H1 (cell line): Measurements from ENCODE around the gene PTN. TPM values are rescaled to one million over a fixed set of nuclear protein-coding genes. Genes with fewer than 3 reads are reported as not detected.

ENCODE experiments used
- SP1 ChIP-seq: IDR thresholded peaks from 2 replicates; pipeline ENCODE4 v1.6.1; 2011; ENCODE audit warnings: low read depth, low read length
- polyA plus RNA-seq, 7 experiments: library from polyadenylated mRNA; depleted of rRNA in 3 of 7; stranded (reverse) in 5 of 7; unstranded in 2 of 7; fragments of >200 nt in 5 of 7; fragments of 200-250 nt in 2 of 7; gene quantifications; 1 replicate in 5 of 7; 2 replicates in 1 of 7; 4 replicates in 1 of 7; pipeline versions ENCODE4 v1.2.1 to v1.2.3, GENCODE V29; 2011 to 2013; ENCODE audit warnings: missing spikeins in 2 of 7, mixed read lengths in 2 of 7
- total RNA-seq: library from RNA; stranded (reverse); fragmentation: NEBNext Ultra II Directional; extraction: Animal tissue kit (Norgen Biotek cat#: 25700); gene quantifications from 2 replicates; pipeline ENCODE4 v1.2.1, GENCODE V29; 2021

PTN gene
- total and polyA plus RNA-seq, 2 of the 8 experiments (the other 6 are each of a cell fraction or from before 2014, with no cell fraction given), result 23.1 to 27.8 TPM

GRCh38 chr7:137342828-137343261 lies 688 bp downstream of the PTN start (continued):
- TF ChIP-seq SP1, result no peak
